CD4-positive, alpha-beta T cell treated with Interferon alpha-2 for 1 hour (primary cell): ENCODE data around the gene TIMP3.
A peak's percentile ranks its signal among the peaks of the same experiment; 100 is the strongest.

Source experiments
- DNase-seq, 2 donors: peaks; one replicate each; pipeline ENCODE4 v3.0.0-alpha.2; 2020 to 2022

The TIMP3 gene

DNA sequence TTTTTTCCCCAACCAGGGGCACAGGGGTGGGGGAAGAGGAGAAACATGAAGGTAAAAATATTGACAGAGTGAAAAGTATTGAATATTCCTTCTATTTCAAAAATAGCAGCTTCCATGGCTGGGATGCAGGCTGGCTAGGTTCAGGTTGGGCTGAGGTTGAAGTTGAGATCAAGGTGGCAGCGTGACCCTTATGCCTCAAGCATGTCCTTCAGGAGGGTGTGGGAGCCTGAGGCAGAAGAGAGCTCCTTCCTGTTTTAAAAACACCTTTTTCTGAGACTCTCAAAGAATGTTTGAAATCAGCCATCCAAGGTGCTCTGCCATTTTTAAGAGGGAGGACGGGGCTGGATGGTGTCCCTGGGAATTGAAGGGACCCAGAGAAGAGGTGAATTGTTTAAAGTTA, 29.5 kb downstream of the TIMP3 start:
- no peak for DNase-seq

DNA sequence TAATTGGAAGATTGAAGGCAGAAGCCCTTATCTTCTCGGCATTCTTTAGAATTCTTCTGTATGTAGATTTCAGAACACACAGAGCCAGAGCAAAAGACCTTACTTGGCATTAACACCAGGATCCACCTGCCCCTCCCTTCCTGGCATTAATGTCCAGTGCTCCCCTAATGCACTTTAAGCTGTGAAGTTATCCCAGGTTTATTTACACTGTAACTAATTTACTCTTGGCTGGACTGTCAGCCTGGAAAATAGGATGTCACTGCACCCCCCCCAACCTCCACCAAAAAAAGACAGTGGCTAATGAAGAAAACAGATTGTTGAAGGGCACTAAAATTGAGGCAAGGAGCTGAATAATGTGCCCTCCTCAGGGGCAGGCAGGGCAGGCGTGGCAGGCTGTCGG, 30.1 kb downstream of the TIMP3 start:
- DNase-seq = no peak

DNA sequence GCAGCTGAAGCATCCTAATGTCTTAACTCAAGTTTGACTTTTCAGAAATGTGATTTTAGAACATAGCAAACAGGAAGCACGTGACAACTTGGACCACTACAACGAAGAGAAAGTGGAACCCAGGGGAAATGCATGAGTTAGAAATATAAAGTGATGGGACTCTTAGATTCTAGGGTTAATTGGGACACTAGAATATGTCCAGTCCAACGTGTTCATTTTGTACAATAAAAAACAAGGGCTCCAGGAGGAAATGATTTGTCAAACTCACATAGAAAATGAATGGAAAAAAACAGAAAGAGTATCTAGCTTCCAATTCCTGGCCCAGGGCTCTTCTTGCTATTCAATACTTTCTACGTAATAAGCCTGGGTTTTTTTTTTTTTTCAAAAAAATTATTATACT, 30.7 kb downstream of the TIMP3 start:
- DNase-seq = no peak

DNA sequence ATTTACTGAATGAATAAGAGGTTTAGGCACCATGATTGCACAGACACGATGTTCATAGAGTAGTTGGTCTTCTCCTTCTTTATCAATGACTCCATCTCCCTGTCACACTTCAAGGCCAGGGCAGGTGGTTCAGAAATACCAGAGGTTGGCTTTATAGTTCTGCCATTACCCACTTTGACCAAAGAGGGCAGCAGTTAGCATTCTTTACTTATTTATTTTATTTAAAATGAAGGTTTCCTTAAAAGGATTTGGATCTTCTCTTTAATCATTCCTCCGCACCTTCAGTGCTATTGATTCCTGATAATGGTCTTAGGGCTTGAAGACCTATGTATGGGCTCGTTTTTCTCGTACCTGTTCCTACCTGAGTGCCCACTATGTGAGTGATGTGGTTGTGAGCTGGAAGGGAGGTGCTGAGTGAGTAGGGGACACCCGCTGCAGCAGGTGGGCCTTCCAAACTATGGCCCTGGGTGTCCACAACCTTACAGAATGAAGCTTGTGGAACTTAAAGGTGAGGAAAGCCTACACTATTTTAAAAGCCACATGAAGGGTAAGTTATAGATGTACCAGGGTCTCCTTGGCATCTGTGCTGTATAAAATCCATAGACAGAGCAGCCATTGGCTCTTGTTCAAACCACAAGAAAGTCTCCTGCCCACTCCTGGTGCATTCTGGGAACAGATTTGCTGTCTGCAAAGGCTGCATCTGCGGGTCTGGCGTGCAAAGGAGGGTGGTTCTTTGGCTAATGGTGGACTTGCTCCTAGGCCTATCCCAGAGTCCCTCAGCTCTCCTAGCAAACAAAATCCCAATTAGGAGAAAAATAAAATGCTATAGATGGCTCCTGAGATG, 35.0 kb downstream of the TIMP3 start:
- DNase-seq = peak in 1 of 2 donors; percentile 1

DNA sequence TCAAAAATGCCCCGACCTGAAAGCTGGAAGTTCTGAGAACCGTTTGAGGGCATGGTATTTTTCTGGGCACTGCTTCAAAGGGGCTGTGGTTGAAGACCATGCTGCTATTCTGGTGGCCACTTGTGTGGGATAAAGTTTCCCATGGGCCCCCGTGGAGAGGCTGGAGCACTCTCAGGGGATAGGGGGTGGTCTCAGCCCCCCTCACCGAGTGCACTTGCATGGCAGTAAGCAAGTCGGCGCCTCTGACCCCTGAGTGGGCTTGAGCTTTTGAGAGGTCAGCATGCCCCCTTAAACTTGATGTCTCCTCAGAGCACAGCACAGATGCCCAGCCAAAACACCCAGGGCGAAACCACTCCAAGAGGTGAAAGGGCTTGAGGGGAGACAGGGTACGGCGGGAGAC, 35.6 kb downstream of the TIMP3 start:
- no peak for DNase-seq

DNA sequence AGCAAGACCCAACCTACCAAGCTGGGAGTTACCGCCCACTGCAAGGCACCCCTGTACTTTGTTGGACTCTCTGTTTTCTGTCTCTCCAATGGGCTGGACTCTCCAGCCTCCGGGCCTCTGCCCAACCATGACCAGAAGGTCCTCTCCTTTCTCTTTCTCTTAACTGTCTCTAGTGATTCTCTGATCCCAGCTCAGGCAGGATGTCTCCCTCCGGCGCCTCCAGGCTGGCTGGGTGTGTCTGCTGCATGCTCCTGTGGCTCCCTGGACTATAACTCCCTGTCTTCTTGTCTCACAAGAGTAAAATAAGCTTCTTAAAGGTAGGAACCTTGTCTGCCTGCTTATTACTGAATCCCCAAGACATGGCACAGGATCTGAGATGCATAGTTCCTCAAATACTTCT, 36.3 kb downstream of the TIMP3 start:
- no peak for DNase-seq

DNA sequence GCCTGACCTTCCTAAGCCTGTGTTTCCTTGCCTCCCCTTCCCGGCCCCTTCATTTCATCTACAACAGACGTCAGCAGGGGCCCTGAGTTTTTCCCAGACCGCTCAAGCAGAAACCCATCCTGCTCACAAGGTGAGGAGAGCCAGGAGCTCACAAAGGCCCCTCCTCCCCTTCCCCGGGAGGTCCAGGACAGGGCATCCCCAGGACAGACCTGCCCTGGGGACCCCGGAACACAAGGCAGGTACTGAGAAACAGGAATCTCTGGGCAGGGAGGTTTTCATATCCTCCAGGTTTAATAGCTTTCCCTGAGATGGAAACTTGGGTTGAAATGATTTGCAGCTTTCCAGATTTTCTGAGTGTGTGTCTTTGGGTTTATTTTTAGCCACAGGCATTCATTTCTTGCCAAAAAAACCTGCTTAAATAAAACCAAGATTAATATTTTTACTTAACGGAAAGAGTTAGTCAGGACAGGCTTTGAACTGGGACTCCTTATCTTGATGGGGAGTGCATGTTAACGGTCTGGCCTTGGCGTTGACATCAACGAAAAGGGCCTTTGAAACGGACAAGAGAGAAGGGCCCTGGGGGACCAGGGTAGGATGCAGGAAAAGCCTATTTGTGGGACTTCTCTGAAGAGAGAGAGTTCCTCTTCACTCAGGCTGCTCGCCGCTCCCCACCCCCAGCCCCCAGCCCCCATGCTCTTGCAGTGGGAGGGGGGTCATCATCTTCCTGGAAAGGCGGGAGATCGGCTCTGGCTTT, 38.5 kb downstream of the TIMP3 start:
- DNase-seq = no peak

DNA sequence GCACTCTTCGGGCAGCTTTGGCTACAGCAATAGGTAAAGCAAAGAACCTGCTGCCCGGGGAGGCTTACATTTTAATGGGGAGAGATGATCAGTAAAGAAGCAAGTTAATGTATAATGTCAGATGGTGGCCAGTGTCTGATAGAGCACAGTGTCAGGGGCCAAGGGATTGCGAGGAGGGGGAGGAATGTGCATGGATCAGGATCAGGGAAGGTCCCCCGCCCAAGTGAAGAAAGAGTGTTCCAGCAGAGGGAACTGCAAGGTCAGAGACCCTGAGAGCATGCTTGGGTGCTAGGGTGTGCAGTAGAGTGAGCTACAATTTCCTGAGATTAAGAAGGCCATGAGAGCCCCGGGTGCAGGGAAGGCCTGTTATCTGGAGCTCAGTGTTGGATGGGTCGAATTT, 39.7 kb downstream of the TIMP3 start:
- DNase-seq = no peak

DNA sequence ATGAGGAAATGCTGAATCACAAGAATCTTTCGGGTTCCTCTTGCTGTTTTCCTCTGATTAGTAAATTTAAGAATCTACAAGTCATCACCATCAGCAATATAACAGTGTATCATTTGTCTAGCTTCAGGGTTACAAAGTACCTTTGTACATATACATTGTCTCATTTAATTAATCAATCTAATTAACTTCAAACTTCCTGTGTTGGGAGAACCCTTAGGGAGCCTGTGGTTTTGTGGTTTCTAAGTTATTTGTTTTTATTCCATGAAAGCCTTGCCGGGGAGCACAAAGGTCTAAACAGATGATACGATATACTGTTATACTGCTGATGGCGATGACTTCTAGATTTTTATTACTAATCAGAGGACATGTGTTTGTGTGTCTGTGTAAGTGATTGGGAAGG, 41.0 kb downstream of the TIMP3 start:
- DNase-seq = no peak

DNA sequence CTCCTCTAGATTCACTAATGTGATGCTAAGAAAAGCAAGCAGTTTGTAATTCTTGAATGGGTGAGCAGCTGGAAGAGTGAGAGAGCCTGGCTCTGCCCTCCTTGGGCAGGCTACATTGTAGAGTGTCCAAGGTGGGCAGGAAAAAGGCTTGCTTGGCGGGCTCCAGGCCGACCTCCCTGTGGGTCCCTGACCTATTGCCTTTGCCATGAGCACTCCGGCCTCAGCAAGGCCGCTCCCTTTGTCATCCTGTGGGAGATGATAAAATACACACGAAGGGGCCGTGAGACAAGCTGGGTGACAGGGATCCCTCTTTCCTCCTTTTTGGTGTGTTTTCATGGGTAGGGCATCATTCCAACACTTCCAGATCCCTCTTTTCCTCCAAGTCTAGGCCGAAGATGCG, 41.8 kb downstream of the TIMP3 start:
- no peak for DNase-seq

DNA sequence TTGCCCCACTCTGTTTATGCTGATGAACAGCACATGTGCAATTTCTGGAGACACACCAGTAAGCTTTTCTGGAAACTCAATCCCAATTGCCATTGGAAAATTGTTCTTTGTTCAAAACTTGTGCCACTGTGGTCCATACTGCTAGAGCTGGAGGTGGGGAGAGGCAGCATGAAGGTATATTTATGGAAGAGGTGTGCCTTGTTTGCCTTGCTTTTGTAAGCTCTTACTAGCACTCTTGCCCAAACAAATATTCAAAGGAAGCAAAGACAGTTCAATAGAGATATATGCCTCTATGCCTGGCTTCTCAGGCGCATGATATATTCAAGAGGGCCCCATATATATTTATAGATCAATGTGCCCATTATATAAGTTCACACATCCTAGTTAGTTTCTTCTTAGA, 42.7 kb downstream of the TIMP3 start:
- no peak for DNase-seq

DNA sequence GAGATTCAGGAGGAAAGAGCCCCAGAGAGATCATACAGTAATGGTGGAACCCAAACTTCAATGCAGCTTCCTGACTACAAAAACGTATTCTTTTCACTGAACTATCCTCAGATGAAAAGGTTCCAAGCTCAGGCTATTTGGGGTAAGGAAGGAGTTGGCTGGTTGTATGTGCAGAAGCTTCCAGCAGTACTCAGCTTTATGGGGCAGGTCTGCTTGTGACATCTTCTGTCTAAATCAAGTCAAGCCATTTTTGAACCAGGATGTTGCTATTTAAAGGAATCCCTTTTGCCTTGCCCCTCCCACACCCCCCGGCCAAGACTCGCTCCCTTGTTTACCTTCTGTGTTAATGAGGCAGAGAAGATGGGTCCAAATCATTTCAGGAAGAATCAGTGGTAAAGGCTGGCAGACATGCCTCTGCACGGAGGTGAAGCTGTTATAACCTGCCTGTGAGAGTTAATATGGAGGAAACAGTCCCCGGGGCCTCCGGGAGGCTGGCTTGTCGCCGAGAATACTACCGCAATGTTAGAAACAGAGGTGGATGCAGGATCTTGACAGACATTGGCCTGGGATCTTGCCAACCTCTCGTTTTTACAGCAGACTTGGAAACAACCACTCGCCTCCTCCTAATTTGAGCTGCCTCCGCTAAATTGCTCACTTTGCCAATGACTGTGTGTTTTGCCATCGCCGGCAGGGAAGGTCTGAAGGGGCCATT, 45.4 kb downstream of the TIMP3 start:
- no peak for DNase-seq

DNA sequence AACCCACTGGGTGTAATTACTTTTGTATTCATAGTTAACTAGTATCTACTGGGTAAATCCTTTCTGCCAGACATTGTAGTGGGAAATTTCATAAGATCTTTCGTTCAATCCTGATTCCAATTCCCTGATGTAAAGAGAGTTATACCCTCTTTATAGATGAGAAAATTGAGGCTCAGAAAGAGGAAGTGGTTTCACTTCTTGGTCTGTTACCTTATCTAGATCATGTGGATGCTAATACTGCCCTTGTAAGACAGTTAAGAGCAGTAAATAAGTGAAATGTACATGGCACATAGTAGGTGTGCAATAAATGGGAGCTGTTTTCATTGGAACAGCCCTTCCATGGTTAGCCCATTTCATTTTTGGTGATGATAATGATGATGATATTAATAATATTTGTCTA, 46.7 kb downstream of the TIMP3 start:
- DNase-seq = no peak

DNA sequence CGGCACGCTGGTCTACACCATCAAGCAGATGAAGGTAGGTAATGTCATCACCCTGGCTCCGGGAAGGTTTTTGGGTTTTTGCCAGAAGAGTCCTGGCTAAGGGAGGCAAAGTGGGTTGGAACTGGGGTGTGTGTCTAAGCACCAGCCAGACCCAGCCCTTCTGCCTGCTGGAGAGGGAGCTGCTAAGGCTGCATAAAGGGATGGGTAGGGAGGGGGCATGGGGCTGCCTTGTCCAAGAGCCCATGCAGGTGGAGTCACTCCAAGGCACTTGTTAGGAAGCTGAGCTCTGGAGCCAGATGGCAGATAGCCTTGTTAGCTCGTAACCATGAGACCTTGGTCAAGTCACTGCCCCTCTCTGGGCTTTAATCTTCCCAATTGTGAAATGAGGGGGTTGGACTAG, 48.0 kb downstream of the TIMP3 start:
- DNase-seq = no peak

DNA sequence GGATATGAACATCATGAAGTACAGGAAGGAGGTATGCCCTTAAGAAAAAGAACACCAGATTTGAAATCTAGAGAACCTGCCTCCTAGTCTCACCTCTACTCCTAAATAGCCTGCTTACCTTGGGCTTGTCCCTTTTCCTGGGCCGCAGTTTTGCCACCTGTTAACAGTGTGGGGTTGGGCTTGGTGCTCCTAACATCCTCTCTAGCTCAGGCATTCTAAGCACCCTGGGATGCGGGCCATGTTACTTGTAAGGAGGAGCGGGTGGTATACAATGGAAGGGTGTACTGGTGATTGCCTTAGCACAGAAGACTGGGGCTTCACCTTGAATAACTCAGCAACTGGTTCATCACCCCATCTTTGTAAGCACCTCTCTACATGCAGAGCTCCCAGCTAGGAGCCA, 48.7 kb downstream of the TIMP3 start:
- no peak for DNase-seq

DNA sequence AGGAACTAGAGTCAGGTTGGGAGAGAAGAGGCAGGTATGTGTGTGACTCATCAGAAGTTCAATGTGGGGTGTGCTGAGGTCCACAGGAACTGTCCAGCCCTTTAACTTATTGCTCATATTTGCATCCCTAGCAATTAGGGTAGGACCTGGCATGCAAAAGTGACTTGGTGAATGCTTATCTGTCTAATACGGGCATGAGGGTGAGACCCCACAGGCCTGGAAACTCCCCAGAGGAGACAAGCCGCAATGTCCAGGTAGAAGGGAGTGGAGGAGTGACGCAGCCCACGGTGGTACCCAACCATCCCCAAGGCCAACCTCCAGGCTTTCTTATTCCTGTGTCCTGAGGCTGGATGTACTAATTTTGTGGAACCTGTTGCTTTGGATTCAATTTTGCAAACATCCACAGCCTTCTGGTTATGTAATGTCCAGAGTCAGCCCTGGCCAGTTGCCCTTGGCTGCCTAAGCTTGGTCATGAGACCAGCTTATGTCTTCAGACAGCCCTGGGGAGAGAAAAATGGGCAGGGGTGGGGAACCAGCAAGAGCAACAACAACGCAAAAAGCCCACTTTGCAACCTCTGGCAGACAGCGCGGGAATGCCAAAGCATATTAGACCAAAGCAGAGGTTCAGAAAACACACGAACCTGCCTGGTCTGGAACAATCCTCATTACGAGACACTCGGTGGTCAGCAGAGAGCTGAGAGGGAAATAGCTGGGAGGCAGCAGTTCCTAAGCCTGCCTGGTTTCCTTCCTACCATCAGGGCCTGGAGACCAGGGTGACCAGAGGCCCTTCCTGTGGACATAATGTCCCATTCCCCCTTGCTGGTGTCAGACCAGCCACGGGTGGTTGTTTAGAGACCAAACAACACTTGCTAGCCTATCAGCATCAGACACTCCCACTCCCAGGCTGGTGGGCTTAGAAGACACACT, 49.3 kb downstream of the TIMP3 start:
- DNase-seq = no peak

DNA sequence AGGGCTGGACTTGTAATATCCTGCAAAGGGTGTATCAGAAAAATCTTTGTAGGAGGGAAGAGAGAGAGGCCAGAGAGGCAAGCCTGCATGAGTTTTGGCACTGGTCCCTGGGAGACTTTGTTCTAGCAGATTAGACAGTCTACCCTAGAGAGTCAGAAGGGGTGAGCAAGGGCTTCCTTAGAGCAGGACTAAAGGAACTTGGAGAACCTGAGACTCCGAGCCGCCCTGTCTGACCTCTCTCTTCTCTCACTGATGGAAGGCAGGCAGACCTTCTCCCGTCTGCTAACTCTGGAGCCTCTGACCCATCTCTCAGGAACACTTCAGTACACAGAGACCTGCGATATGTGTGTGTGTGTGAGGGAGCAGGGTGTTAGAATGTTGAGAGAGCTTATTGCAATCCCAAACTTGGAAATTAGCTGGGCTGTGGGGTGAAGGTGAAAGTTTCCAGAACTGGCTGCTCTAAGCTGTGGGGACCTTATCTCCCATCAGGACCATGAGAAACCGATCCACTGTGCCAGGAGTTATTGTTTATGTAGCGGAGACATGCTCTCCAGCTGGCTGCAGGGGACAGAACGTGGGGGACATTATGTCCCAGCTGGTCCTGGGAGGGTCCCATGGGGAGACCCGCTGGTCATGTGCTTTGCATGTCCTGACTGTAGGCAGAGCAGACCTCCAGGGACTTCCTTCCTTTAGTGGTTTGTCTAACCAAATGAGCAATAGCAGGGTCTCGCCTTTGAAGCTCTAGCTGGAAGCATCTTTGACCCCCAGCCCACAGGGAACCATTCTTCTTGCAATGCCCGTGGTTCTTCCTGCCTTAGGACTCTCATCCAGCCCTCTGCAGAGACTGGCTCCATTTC, 51.1 kb downstream of the TIMP3 start:
- no peak for DNase-seq

DNA sequence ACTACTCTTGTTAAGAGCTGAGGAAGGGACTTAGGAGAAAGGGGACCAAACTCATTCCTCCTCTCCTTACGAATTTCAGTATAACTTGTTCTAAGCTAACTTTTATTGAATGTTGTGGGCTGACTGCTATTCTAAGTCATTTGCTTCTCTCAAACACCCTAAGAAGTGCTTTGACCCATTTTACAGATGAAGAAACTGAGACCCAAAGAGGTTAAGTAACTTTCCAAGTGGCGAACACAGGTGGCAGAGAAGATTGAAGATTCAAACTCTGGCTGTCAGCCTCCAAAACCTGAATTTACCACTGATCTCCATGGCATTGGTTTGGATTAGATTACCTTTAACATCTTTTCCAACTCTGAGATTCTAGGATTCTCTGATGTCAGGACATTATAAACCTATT, 52.2 kb downstream of the TIMP3 start:
- no peak for DNase-seq

DNA sequence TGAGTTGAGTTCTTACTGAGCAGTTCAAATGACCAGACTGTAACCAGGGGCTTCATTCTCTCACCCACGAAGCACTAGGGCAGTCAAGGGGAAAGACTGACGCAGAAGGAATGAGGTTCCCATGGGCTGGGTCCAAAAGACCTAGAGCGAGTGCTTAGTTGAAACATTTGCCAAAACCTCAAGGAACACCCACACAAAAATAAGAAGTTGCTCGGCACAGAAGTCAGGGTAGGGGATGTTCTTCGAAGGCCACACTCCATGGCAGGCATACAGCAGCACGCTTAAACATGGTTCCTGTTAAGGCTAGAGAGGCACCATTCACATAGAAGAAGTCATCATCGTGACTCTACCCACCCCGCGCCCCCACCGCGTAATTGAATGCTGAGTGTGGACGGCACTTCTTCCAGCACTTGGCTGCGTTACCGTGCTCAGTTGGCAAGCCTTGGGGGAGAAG, 52.9 kb downstream of the TIMP3 start:
- DNase-seq = no peak

DNA sequence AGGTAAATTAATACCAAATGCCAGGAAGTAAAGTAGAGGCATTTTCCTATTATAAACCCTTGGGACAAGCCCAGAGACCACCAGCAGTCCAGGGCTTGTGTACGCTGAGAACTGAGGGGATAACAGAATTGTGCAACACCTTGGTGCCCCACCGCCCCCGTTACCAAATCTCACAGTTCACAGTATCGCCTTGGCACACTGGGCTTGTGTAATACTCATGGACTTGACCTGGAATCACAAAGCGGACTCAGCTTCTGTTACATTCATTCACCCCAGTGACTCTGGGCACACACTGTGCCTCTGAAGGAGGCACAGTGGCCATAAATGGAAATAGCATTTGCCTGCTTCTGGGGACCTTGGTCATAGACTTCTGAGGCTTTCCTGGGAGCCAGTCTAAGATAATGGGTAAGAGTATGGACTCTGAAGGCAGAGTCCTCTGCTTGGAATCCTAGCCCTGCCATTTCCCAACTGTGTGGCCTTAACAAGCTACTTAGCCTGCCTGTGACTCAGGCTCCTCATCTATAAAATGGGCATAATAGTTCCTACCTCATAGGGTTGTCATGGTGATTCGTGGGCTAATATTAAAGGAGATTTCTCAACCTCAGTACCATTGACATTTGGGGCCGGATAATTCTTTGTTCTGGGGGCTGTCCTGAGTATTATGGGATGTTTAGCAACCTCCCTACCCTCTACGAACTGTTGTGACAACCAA, 53.7 kb downstream of the TIMP3 start:
- DNase-seq = no peak

DNA sequence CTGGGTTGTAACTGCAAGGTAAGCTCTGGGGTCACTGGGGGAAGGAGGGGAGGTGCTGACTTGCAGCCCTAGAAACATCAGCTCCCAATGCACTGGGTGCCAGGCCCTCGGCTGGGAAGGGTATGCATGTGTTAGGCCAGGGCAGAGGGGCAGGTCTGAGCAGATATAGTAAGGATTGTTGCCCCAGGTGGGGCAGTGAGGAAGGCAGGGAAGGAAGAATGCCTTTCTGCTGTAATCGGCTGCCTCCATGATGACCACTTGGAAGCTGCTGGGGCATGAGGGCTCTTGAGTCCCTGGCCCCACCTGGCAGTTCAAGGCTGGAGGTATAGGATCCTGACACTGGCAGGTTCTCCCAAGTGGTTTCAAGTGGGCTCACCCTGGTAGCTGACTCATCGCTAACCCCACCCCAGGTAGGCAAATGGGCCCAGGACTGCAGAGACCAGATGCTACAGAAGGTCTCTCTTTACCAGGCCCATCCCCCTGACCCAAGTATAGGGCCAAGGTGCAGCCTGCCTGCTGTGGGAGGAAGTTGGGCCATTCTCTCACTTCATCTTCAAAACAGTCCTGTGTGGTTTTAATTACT, 56.7 kb downstream of the TIMP3 start:
- DNase-seq = no peak
